Activated CD4-positive, alpha-beta T cell treated with anti-CD3 and anti-CD28 coated beads for 4 hours (primary cell): ENCODE measurements around the gene BHLHA9.
"Not testable (repeated sequence)": the region's sequence is repeated elsewhere in the genome, so short reads cannot be mapped to it uniquely, and the experiment has no call there.

ENCODE experiments used
- DNase-seq, 2 donors: peaks; one replicate each; pipeline ENCODE4 v3.0.0-alpha.2; 2020

Gene BHLHA9

GRCh38 chr17:1270210-1271029 is at the start of gene BHLHA9:
Gene BHLHA9, plus strand, starts transcription at chr17:1270444. Its CDS starts 120 bp downstream, at chr17:1270564.
- no peak for DNase-seq

- DNase-seq, result no peak
These were observed 49.0 kb upstream of the BHLHA9 start for GRCh38 chr17:1221209-1221608.

GRCh38 chr17:1222321-1222720 is 47.9 kb upstream of the BHLHA9 start:
- DNase-seq, result no peak

GRCh38 chr17:1223662-1224061 is 46.6 kb upstream of the BHLHA9 start:
- no peak for DNase-seq

GRCh38 chr17:1224330-1224729 is 45.9 kb upstream of the BHLHA9 start:
- DNase-seq, result no peak

GRCh38 chr17:1226308-1226707 is 43.9 kb upstream of the BHLHA9 start:
- no peak for DNase-seq

GRCh38 chr17:1227365-1227764 is 42.9 kb upstream of the BHLHA9 start:
- no peak for DNase-seq

- peak in 1 of 2 donors; percentile 5 for DNase-seq
These were observed 42.1 kb upstream of the BHLHA9 start for GRCh38 chr17:1227917-1228780.

- DNase-seq, result no peak
These were observed 41.4 kb upstream of the BHLHA9 start for GRCh38 chr17:1228781-1229348.

- DNase-seq, result peak; percentile 35 to 40
These were observed 40.8 kb upstream of the BHLHA9 start for GRCh38 chr17:1229349-1229899.

GRCh38 chr17:1229900-1230501 is 40.2 kb upstream of the BHLHA9 start:
- DNase-seq, result no peak

- no peak for DNase-seq
These were observed 38.8 kb upstream of the BHLHA9 start for GRCh38 chr17:1231456-1231855.

- DNase-seq, result no peak
These were observed 37.9 kb upstream of the BHLHA9 start for GRCh38 chr17:1232331-1232730.

GRCh38 chr17:1232786-1233185 is 37.5 kb upstream of the BHLHA9 start:
- no peak for DNase-seq

- no peak for DNase-seq
These were observed 35.8 kb upstream of the BHLHA9 start for GRCh38 chr17:1234455-1234854.

GRCh38 chr17:1237471-1237870 is 32.8 kb upstream of the BHLHA9 start:
- DNase-seq, result no peak

- DNase-seq, result no peak
These were observed 31.0 kb upstream of the BHLHA9 start for GRCh38 chr17:1239210-1239609.

GRCh38 chr17:1240426-1240825 is 29.8 kb upstream of the BHLHA9 start:
- DNase-seq, result not testable (repeated sequence)

- DNase-seq, result no peak
These were observed 28.3 kb upstream of the BHLHA9 start for GRCh38 chr17:1241929-1242328.

GRCh38 chr17:1244606-1245012 is 25.6 kb upstream of the BHLHA9 start:
- no peak for DNase-seq

- no peak for DNase-seq
These were observed 18.2 kb upstream of the BHLHA9 start for GRCh38 chr17:1251866-1252608.

- DNase-seq, result no peak
These were observed 15.2 kb upstream of the BHLHA9 start for GRCh38 chr17:1255041-1255440.
